GM23338 (cell line): ENCODE results near the gene CADM4. TPM values are rescaled to one million over a fixed set of nuclear protein-coding genes. Genes with fewer than 3 reads are reported as not detected.

Experiments used
- polyA plus RNA-seq: library from polyadenylated mRNA; unstranded; fragments of >200 nt; fragmentation: Nextera tagmentation; extraction: Ambion mirVana; gene quantifications from 2 replicates; pipeline ENCODE4 v1.2.1, GENCODE V29; 2016
- small RNA-seq: library from RNA; depleted of rRNA; stranded (forward); fragments of <200 nt; gene quantifications from one replicate; pipeline ENCODE3, GENCODE V24; 2014; ENCODE audit warnings: low replicate concordance
- total RNA-seq: library from RNA; depleted of rRNA; stranded (reverse); fragments of >200 nt; shearing (Covaris generic); gene quantifications from 2 replicates; pipeline ENCODE4 v1.2.3, GENCODE V29; 2014; rRNA removed

The CADM4 gene
- total and polyA plus RNA-seq, 2 experiments from 2014 or later = 3.7 to 21.2 TPM

Small RNA genes lying within 50 kb of the gene (small RNA-seq; reads per million reads assigned to genes)
- not detected for gene RN7SL368P

Other genes starting within 250 kb of the CADM4 start
- not detected in 2 replicates for gene TEX101, start 225.0 kb downstream of the CADM4 start, total RNA-seq
- not detected in 2 replicates for gene TEX101, start 225.0 kb downstream of the CADM4 start, polyA plus RNA-seq
- gene LYPD3, start 174.2 kb downstream of the CADM4 start, total RNA-seq = 3.0 and 3.3 TPM in 2 replicates
- gene LYPD3, start 174.2 kb downstream of the CADM4 start, polyA plus RNA-seq = 4.1 and 4.6 TPM in 2 replicates
- gene PHLDB3, start 135.1 kb downstream of the CADM4 start, total RNA-seq = 10.2 and 15.4 TPM in 2 replicates
- 6.3 and 8.4 TPM in 2 replicates for gene PHLDB3, start 135.1 kb downstream of the CADM4 start, polyA plus RNA-seq
- 23.2 and 25.5 TPM in 2 replicates for gene ETHE1, start 112.6 kb downstream of the CADM4 start, total RNA-seq
- gene ETHE1, start 112.6 kb downstream of the CADM4 start, polyA plus RNA-seq = 8.9 and 11.1 TPM in 2 replicates
- gene ZNF575, start 106.7 kb downstream of the CADM4 start, total RNA-seq = 0.10 TPM in 1 of 2 replicates, not detected in the other
- gene ZNF575, start 106.7 kb downstream of the CADM4 start, polyA plus RNA-seq = 0.42 and 0.65 TPM in 2 replicates
- gene XRCC1, start 64.3 kb downstream of the CADM4 start, total RNA-seq = 45.8 and 49.5 TPM in 2 replicates
- gene XRCC1, start 64.3 kb downstream of the CADM4 start, polyA plus RNA-seq = 32.0 and 35.3 TPM in 2 replicates
- gene PINLYP, start 64.0 kb downstream of the CADM4 start, total RNA-seq = 4.3 and 7.8 TPM in 2 replicates
- gene PINLYP, start 64.0 kb downstream of the CADM4 start, polyA plus RNA-seq = 11.1 and 12.1 TPM in 2 replicates
- 49.6 and 72.7 TPM in 2 replicates for gene IRGQ, start 43.7 kb downstream of the CADM4 start, total RNA-seq
- gene IRGQ, start 43.7 kb downstream of the CADM4 start, polyA plus RNA-seq = 8.4 and 8.7 TPM in 2 replicates
- gene ZNF576, start 43.3 kb downstream of the CADM4 start, total RNA-seq = 5.9 and 14.1 TPM in 2 replicates
- gene ZNF576, start 43.3 kb downstream of the CADM4 start, polyA plus RNA-seq = 15.5 and 16.9 TPM in 2 replicates
- not detected in 2 replicates for gene SRRM5, start 27.8 kb downstream of the CADM4 start, total RNA-seq
- gene SRRM5, start 27.8 kb downstream of the CADM4 start, polyA plus RNA-seq = 0.08 and 0.17 TPM in 2 replicates
- 21.6 and 23.9 TPM in 2 replicates for gene ZNF428, start 20.2 kb downstream of the CADM4 start, total RNA-seq
- gene ZNF428, start 20.2 kb downstream of the CADM4 start, polyA plus RNA-seq = 21.1 and 22.5 TPM in 2 replicates
- 11.1 and 16.5 TPM in 2 replicates for gene PLAUR, start 30.3 kb upstream of the CADM4 start, total RNA-seq
- 20.6 and 21.3 TPM in 2 replicates for gene PLAUR, start 30.3 kb upstream of the CADM4 start, polyA plus RNA-seq
- not detected in 2 replicates for gene IRGC, start 76.2 kb upstream of the CADM4 start, total RNA-seq
- gene IRGC, start 76.2 kb upstream of the CADM4 start, polyA plus RNA-seq = not detected in 2 replicates
- gene SMG9, start 115.1 kb upstream of the CADM4 start, total RNA-seq = 6.3 and 13.2 TPM in 2 replicates
- 14.0 and 15.7 TPM in 2 replicates for gene SMG9, start 115.1 kb upstream of the CADM4 start, polyA plus RNA-seq
- gene KCNN4, start 141.1 kb upstream of the CADM4 start, total RNA-seq = 3.2 and 3.4 TPM in 2 replicates
- 0.75 and 0.86 TPM in 2 replicates for gene KCNN4, start 141.1 kb upstream of the CADM4 start, polyA plus RNA-seq
- gene LYPD5, start 162.6 kb upstream of the CADM4 start, total RNA-seq = 0.54 and 1.1 TPM in 2 replicates
- 0.61 and 1.5 TPM in 2 replicates for gene LYPD5, start 162.6 kb upstream of the CADM4 start, polyA plus RNA-seq
- gene ZNF283, start 187.5 kb upstream of the CADM4 start, total RNA-seq = 8.7 and 12.0 TPM in 2 replicates
- 3.0 and 3.1 TPM in 2 replicates for gene ZNF283, start 187.5 kb upstream of the CADM4 start, polyA plus RNA-seq
- 3.7 and 3.9 TPM in 2 replicates for gene ZNF404, start 244.1 kb upstream of the CADM4 start, total RNA-seq
- gene ZNF404, start 244.1 kb upstream of the CADM4 start, polyA plus RNA-seq = 3.9 and 5.0 TPM in 2 replicates